K562 (cell line): ENCODE measurements around the gene TEAD3. TPM values are rescaled to one million over a fixed set of nuclear protein-coding genes. Genes with fewer than 3 reads are reported as not detected.

Source experiments
- ARID1B ChIP-seq: fragments of 450-650 bp; IDR thresholded peaks from 2 replicates; pipeline ENCODE4 v1.6.1; 2016; ENCODE audit warnings: antibody characterized with exemption, mild to moderate bottlenecking, inconsistent platforms
- CREB3 ChIP-seq: fragments of 450-650 bp; conservative IDR thresholded peaks from 2 replicates; pipeline ENCODE4 v1.6.1; 2016; ENCODE audit warnings: missing genetic modification characterization, low read depth, mild to moderate bottlenecking, missing compliant biosample characterization, moderate library complexity
- FOS ChIP-seq: IDR thresholded peaks from 3 replicates; pipeline ENCODE4 v1.6.1; 2011; ENCODE audit not compliant: insufficient read length; ENCODE audit errors: extremely low read depth
- FOXJ2 ChIP-seq: fragments of 200-800 bp; sonication (Bioruptor generic); IDR thresholded peaks from 2 replicates; pipeline ENCODE4 v1.6.1; 2016; ENCODE audit warnings: missing genetic modification characterization, missing compliant biosample characterization
- GTF2E2 ChIP-seq: fragments of 200-800 bp; sonication (Bioruptor generic); IDR thresholded peaks from 2 replicates; pipeline ENCODE4 v1.6.1; 2016; ENCODE audit warnings: missing genetic modification characterization, missing compliant biosample characterization
- GTF3C2 ChIP-seq: IDR thresholded peaks from 3 replicates; pipeline ENCODE4 v1.6.1; 2011; ENCODE audit warnings: borderline replicate concordance, mild to moderate bottlenecking, moderate library complexity; ENCODE audit not compliant: insufficient read length; ENCODE audit errors: extremely low read depth
- HDAC2 ChIP-seq: fragments of 450-650 bp; IDR thresholded peaks from 2 replicates; pipeline ENCODE4 v1.6.1; 2016; ENCODE audit warnings: mild to moderate bottlenecking
- MCM2 ChIP-seq: fragments of 450-650 bp; IDR thresholded peaks from 2 replicates; pipeline ENCODE4 v1.6.1; 2017; ENCODE audit warnings: low read depth, mild to moderate bottlenecking
- MCM5 ChIP-seq: fragments of 450-650 bp; IDR thresholded peaks from 2 replicates; pipeline ENCODE4 v1.6.1; 2016; ENCODE audit warnings: low read depth
- PHF8 ChIP-seq: fragments of 200-600 bp; sonication (generic); IDR thresholded peaks from 2 replicates; pipeline ENCODE4 v1.6.1; 2012; ENCODE audit warnings: mixed run types, mild to moderate bottlenecking, inconsistent platforms, low read length, moderate library complexity, borderline replicate concordance
- SAP30 ChIP-seq: fragments of 200-600 bp; sonication (generic); IDR thresholded peaks from 2 replicates; pipeline ENCODE4 v1.6.1; 2012; ENCODE audit warnings: borderline replicate concordance, low read depth, mild to moderate bottlenecking, moderate library complexity, low read length, control low read depth, inconsistent platforms; ENCODE audit not compliant: insufficient read depth, poor library complexity, severe bottlenecking
- TAF1 ChIP-seq: IDR thresholded peaks from 2 replicates; pipeline ENCODE4 v1.6.1; 2011; ENCODE audit warnings: mild to moderate bottlenecking, low read length, moderate library complexity; ENCODE audit not compliant: insufficient read depth, control insufficient read depth, severe bottlenecking; ENCODE audit errors: extremely low read depth
- WHSC1 ChIP-seq: IDR thresholded peaks from one replicate; pipeline ENCODE4 v1.6.1; 2012; ENCODE audit warnings: low read length, control low read depth, inconsistent platforms
- ZNF263 ChIP-seq: sonication (generic); formaldehyde crosslinking; IDR thresholded peaks from 2 replicates; pipeline ENCODE4 v1.8.0; 2022; ENCODE audit warnings: mild to moderate bottlenecking, missing genetic modification reagents, borderline replicate concordance
- ZNF395 ChIP-seq: fragments of 200-800 bp; sonication (Bioruptor generic); IDR thresholded peaks from 2 replicates; pipeline ENCODE4 v1.6.1; 2017; ENCODE audit warnings: missing genetic modification characterization, missing compliant biosample characterization
- ZNF561 ChIP-seq: fragments of 450-650 bp; formaldehyde crosslinking; conservative IDR thresholded peaks from 2 replicates; pipeline ENCODE4 v1.4.0; 2020; ENCODE audit warnings: mild to moderate bottlenecking, moderate library complexity
- polyA plus RNA-seq, 8 experiments: library from polyadenylated mRNA; depleted of rRNA in 4 of 8; stranded (reverse) in 5 of 8; unstranded in 3 of 8; fragments of >200 nt; fragmentation: Nextera tagmentation in 2 of 8; fragmentation: Illumina TruSeq in 1 of 8; extraction: Ambion mirVana in 2 of 8; extraction: Trizol in 1 of 8; gene quantifications; 2 replicates each; pipeline versions ENCODE4 v1.2.1 to v1.2.3, GENCODE V29; 2011 to 2014; ENCODE audit warnings: inconsistent platforms in 1 of 8, missing spikeins in 1 of 8
- total RNA-seq, 7 experiments: library from RNA; depleted of rRNA in 6 of 7; stranded (reverse); fragments of >200 nt in 6 of 7; fragmentation: Illumina TruSeq in 2 of 7; extraction: Trizol in 2 of 7; gene quantifications; 2 replicates each; pipeline versions ENCODE4 v1.2.1 to v1.2.3, GENCODE V29; 2011 to 2021; ENCODE audit warnings: low replicate concordance in 1 of 7
- TF ChIP-seq, protein P1 (sequence below): IDR thresholded peaks from 2 replicates; pipeline ENCODE4 v1.6.1; 2011; ENCODE audit warnings: borderline replicate concordance, low read depth, mild to moderate bottlenecking, moderate library complexity, low read length; ENCODE audit not compliant: insufficient read depth, poor library complexity, severe bottlenecking

The TEAD3 gene
- total and polyA plus RNA-seq, 9 of the 15 experiments (the other 6 are each of a cell fraction or from before 2014, with no cell fraction given), result 0.63 to 13.2 (median 3.3) TPM

GRCh38 chr6:35496841-35497570 lies at the start of gene TEAD3 (continued):
- TF ChIP-seq, protein P1, sequence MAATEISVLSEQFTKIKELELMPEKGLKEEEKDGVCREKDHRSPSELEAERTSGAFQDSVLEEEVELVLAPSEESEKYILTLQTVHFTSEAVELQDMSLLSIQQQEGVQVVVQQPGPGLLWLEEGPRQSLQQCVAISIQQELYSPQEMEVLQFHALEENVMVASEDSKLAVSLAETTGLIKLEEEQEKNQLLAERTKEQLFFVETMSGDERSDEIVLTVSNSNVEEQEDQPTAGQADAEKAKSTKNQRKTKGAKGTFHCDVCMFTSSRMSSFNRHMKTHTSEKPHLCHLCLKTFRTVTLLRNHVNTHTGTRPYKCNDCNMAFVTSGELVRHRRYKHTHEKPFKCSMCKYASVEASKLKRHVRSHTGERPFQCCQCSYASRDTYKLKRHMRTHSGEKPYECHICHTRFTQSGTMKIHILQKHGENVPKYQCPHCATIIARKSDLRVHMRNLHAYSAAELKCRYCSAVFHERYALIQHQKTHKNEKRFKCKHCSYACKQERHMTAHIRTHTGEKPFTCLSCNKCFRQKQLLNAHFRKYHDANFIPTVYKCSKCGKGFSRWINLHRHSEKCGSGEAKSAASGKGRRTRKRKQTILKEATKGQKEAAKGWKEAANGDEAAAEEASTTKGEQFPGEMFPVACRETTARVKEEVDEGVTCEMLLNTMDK, result no peak
- TF ChIP-seq ZNF561 (CRISPR knock-in tag) (no peak), PHF8 (peak; percentile 57; the same call in 1 of the 2 replicates), TAF1 (peak; percentile 53), FOS (no peak), MCM2 (no peak), HDAC2 (no peak), GTF2E2 (tag) (peak; percentile 51; the same call in 1 of the 2 replicates), CREB3 (tag) (no peak), FOXJ2 (tag) (no peak), ZNF263 (CRISPR knock-in tag) (no peak), ARID1B (no peak), GTF3C2 (no peak), ZNF395 (CRISPR knock-in tag) (no peak), SAP30 (no peak), WHSC1 (no peak), MCM5 (no peak)
